Kidney (tissue), 14 donors: Measurements from ENCODE around the gene TKTL1. TPM values are rescaled to one million over a fixed set of nuclear protein-coding genes. Genes with fewer than 3 reads are reported as not detected.

Experiments
- DNase-seq, 5 donors: peaks; one replicate each; pipeline ENCODE4 v3.0.0-alpha.2; 2013 to 2020
- FAIRE-seq: peaks from 2 replicates; lab custom pipeline; 2012; peaks lifted over from hg19 to GRCh38; lab: Jason Lieb, UNC
- H3K27ac ChIP-seq, 2 donors: one replicate each; pipeline ENCODE4 v1.7.0; 2013; ENCODE audit warnings: low read depth in 2 of 2, low read length in 2 of 2, inconsistent platforms in 1 of 2
- H3K27me3 ChIP-seq: one replicate; pipeline ENCODE4 v1.7.1; 2013; ENCODE audit warnings: low read length, inconsistent platforms; ENCODE audit not compliant: control insufficient read depth, insufficient read depth
- H3K36me3 ChIP-seq, 3 donors: one replicate each; pipeline versions ENCODE4 v1.7.0 to v1.7.1; 2013; ENCODE audit warnings: low read length in 3 of 3, control low read depth in 1 of 3, inconsistent platforms in 1 of 3; ENCODE audit not compliant: insufficient read depth in 3 of 3, control insufficient read depth in 2 of 3
- H3K4me1 ChIP-seq, 3 donors: one replicate each; pipeline versions ENCODE4 v1.7.0 to v1.7.1; 2013; ENCODE audit warnings: low read length in 3 of 3, inconsistent platforms in 1 of 3, low read depth in 1 of 3; ENCODE audit not compliant: control insufficient read depth in 2 of 3, insufficient read depth in 2 of 3
- H3K4me3 ChIP-seq, 3 donors: one replicate each; pipeline versions ENCODE4 v1.7.0 to v1.8.1; 2013; ENCODE audit warnings: low read length in 3 of 3, control low read depth in 1 of 3, inconsistent platforms in 1 of 3
- H3K9ac ChIP-seq, 3 donors: one replicate each; pipeline versions ENCODE4 v1.7.0 to v1.7.1; 2013; ENCODE audit warnings: low read length in 3 of 3, control low read depth in 1 of 3, inconsistent platforms in 1 of 3
- H3K9me3 ChIP-seq, 3 donors: one replicate each; pipeline versions ENCODE4 v1.7.0 to v1.7.1; 2013; ENCODE audit warnings: low read length in 3 of 3, control low read depth in 1 of 3, inconsistent platforms in 1 of 3; ENCODE audit not compliant: control insufficient read depth in 2 of 3, insufficient read depth in 1 of 3
- intact Hi-C: fragments of 100-400 bp; cut with DNase I; formaldehyde crosslinking; loops from one replicate; pipeline ENCODE4 v1.11.1; 2022
- polyA plus RNA-seq: library from polyadenylated mRNA; stranded (reverse); fragments of 350-450 nt; fragmentation: Illumina TruSeq; extraction: RNeasy Lipid Tissue Mini Kit (QIAGEN cat#74804); gene quantifications from one replicate; pipeline ENCODE4 v1.2.3, GENCODE V29; 2014; ENCODE audit warnings: low read depth, low replicate concordance; ENCODE audit not compliant: insufficient read depth
- total RNA-seq: library from RNA; stranded (reverse); fragmentation: NEBNext Ultra II Directional; extraction: Animal tissue kit (Norgen Biotek cat#: 25700); gene quantifications from one replicate; pipeline ENCODE4 v1.2.1, GENCODE V29; 2021
- TF ChIP-seq, protein P1 (sequence below): IDR thresholded peaks from 3 replicates; pipeline ENCODE4 v1.5.1; 2012; ENCODE audit warnings: mild to moderate bottlenecking, moderate library complexity, borderline replicate concordance; ENCODE audit not compliant: insufficient read depth; ENCODE audit errors: extremely low read depth
- donor health status: control.
- donor health status: control.
- donor health status: control.
- donor health status: control.
- donor health status: control.
- donor health status: DM: yes; HTN: yes; CAD: no.
- donor health status: Normal renal cell carcinoma (clear cell type).

TKTL1 gene
- total and polyA plus RNA-seq, 2 donors from 2014 or later: 0.30 to 0.38 TPM

DNA sequence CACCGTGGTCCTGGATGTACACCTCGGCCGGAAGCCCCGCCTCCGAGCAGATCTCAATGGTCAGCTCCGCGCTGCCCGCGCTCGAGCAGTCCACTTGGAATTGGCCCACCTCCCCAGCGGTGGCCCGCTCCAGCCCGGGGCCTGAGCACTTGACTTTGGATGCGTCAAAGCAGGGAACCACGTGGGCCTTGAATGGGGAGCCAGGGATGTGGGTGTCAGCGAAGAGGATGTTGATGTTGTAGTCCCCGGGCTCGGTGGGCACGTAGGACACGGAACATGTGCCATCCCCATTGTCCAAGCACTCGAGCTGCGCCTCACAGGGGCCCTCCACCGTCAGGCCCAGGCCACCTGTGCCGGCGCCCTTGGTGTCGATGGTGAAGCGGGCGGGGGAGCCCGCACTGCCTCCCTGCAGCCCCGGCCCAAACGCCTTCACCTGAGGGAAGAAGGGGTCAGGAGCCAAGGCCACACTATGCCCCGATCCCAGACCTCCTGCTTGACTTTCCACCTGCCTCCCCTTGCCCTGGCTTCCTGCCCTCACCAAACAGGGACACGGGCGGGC is 64.6 kb downstream of the TKTL1 start:
- no peaks in the 10 kb centered on the region for H3K9me3 ChIP-seq
- TF ChIP-seq, protein P1, sequence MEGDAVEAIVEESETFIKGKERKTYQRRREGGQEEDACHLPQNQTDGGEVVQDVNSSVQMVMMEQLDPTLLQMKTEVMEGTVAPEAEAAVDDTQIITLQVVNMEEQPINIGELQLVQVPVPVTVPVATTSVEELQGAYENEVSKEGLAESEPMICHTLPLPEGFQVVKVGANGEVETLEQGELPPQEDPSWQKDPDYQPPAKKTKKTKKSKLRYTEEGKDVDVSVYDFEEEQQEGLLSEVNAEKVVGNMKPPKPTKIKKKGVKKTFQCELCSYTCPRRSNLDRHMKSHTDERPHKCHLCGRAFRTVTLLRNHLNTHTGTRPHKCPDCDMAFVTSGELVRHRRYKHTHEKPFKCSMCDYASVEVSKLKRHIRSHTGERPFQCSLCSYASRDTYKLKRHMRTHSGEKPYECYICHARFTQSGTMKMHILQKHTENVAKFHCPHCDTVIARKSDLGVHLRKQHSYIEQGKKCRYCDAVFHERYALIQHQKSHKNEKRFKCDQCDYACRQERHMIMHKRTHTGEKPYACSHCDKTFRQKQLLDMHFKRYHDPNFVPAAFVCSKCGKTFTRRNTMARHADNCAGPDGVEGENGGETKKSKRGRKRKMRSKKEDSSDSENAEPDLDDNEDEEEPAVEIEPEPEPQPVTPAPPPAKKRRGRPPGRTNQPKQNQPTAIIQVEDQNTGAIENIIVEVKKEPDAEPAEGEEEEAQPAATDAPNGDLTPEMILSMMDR: no peak
- no peak for FAIRE-seq
- H3K36me3 ChIP-seq: peaks cover 2 to 17% (median 11%) of the 10 kb centered on the region in 3 donors
- H3K27me3 ChIP-seq: no peaks in the 10 kb centered on the region
- intact Hi-C loops: no loop called here
- no peak for DNase-seq
- no peak overlapping the region for H3K4me3 ChIP-seq
- no peaks in the 10 kb centered on the region for H3K4me1 ChIP-seq
- H3K27ac ChIP-seq: no peak overlapping the region
- no peak overlapping the region for H3K9ac ChIP-seq

DNA sequence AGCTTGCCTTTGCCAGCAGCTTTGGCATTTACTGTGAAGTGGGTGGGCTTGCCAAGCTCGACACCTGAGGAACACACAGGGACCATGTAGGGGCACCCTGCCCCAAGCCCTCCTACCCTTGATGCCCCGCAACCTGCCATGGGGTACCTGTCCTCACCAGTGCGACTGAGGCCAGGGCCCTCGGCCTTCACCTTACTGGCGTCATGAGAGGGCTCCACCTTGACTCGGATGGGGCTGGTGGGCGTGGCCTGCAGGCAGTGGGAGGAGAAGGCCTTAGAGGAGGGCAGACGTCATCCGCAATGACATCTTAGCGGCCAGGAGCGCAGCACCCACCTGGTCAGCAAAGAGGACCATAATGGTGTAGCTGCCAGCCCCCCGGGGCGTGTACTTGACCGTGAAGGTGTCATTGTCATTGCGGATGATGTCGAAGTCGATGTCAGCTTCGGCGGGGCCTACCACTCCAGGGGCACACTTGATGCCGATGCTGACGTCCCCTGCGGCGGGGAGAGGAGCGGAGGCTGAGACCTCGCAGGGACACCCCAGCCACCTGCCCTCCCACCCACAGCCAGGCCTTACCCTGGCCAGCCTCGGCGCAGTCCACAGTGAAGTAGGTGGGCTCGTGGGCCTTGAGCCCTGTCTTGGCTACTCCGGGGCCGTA is 66.6 kb downstream of the TKTL1 start:
- H3K36me3 ChIP-seq: peaks cover 2 to 22% (median 11%) of the 10 kb centered on the region in 3 donors
- H3K27ac ChIP-seq: no peak overlapping the region
- DNase-seq: no peak
- intact Hi-C loops: no loop called here
- H3K27me3 ChIP-seq: no peaks in the 10 kb centered on the region
- no peak overlapping the region for H3K9ac ChIP-seq
- FAIRE-seq: no peak
- no peaks in the 10 kb centered on the region for H3K9me3 ChIP-seq
- TF ChIP-seq, protein P1: no peak
- H3K4me1 ChIP-seq: no peaks in the 10 kb centered on the region
- no peak overlapping the region for H3K4me3 ChIP-seq

DNA sequence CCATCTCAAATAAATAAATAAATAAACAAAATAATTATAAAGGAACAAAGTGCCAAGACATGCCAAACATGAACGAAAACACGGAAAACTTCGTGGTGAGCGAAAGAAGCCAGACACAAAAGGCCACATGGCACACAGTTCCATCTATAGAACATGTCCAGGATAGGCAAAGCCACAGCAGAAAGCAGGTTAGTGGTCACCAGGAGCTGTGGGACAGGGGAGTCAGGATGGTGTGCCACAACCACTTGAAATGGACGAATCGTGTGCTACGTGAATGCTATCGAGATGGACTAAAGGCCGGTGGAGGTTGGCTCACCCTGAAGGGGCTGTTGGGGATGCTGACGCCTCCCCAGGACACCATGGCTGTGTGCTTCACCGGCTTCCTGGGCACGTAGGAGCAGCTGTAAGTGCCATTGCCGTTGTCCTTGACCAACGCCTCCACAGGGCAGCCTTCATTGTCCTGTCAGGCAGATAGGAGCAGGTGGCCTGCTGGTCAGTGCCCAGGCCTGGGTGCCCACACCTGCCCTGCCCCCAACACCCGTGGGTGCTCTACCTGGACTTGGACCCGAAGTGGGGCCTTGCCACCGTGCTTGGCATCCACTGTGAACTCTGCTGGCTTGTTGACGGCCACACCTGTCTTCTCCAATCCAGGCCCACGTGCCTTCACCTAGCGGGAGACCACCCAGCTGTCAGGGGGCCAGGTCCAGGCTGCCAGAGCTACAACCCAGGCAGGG is 68.3 kb downstream of the TKTL1 start:
- DNase-seq (no peak), FAIRE-seq (no peak)
- Histone ChIP-seq H3K4me3 (no peak overlapping the region), H3K27ac (no peak overlapping the region), H3K9ac (no peak overlapping the region), H3K27me3 (no peaks in the 10 kb centered on the region), H3K36me3 (peaks cover 2 to 25% (median 7%) of the 10 kb centered on the region in 3 donors), H3K9me3 (no peaks in the 10 kb centered on the region), H3K4me1 (peaks cover 0 to 4% (median 0%) of the 10 kb centered on the region in 3 donors)
- intact Hi-C loops: no loop called here
- TF ChIP-seq, protein P1: no peak
